WTC11 (cell line): ENCODE results near the gene PGGHG. TPM values are rescaled to one million over a fixed set of nuclear protein-coding genes. Genes with fewer than 3 reads are reported as not detected.
"Not testable (repeated sequence)": the region's sequence is repeated elsewhere in the genome, so short reads cannot be mapped to it uniquely, and the experiment has no call there.

ENCODE experiments used
- ATAC-seq: fragments of 200-7000 bp; cut with Tn5 transposase; 2 replicates; pipeline ENCODE4 v1.10.0; 2021; ENCODE audit warnings: mild to moderate bottlenecking, moderate library complexity
- CTCF ChIA-PET: fragments of 300-600 bp; sonication (Branson Sonifier 250); formaldehyde crosslinking; loops from one replicate; lab custom pipeline; 2021; ENCODE audit warnings: antibody characterized with exemption; lab: Charles Lee
- POLR2A ChIA-PET: fragments of 350-600 bp; sonication (Branson Sonifier 250); formaldehyde crosslinking; loops from one replicate; lab custom pipeline; 2021; ENCODE audit warnings: antibody characterized with exemption; lab: Charles Lee
- DNase-seq: peaks from one replicate; pipeline ENCODE4 v3.0.0; 2021; ENCODE audit warnings: low spot score
- H3K27ac Mint-ChIP-seq: 2 replicates; pipeline ENCODE4 v1.8.0; 2021; ENCODE audit warnings: mixed read lengths
- H3K27me3 Mint-ChIP-seq: 2 replicates; pipeline ENCODE4 v1.8.0; 2021; ENCODE audit warnings: low read depth, mild to moderate bottlenecking, moderate library complexity, mixed read lengths
- H3K36me3 Mint-ChIP-seq: 2 replicates; pipeline ENCODE4 v1.8.0; 2021; ENCODE audit warnings: mixed read lengths
- H3K4me1 Mint-ChIP-seq: 2 replicates; pipeline ENCODE4 v1.8.0; 2022; ENCODE audit warnings: mixed read lengths
- H3K4me3 Mint-ChIP-seq: 2 replicates; pipeline ENCODE4 v1.8.0; 2021; ENCODE audit warnings: mild to moderate bottlenecking, moderate library complexity, mixed read lengths
- H3K9me3 Mint-ChIP-seq: 2 replicates; pipeline ENCODE4 v1.8.0; 2021; ENCODE audit warnings: mixed read lengths
- FOXP1 ChIP-seq: sonication (generic); formaldehyde crosslinking; IDR thresholded peaks from 2 replicates; pipeline ENCODE4 v1.8.0; 2022; ENCODE audit warnings: missing genetic modification reagents, mild to moderate bottlenecking, moderate library complexity, borderline replicate concordance
- KAT7 ChIP-seq: sonication (generic); formaldehyde crosslinking; IDR thresholded peaks from 2 replicates; pipeline ENCODE4 v1.8.1; 2023; ENCODE audit warnings: missing genetic modification reagents, mild to moderate bottlenecking, borderline replicate concordance
- MYBL2 ChIP-seq: sonication (generic); formaldehyde crosslinking; IDR thresholded peaks from 2 replicates; pipeline ENCODE4 v1.8.1; 2023; ENCODE audit warnings: mild to moderate bottlenecking, moderate library complexity, missing genetic modification reagents
- NFE2L1 ChIP-seq: sonication (generic); formaldehyde crosslinking; IDR thresholded peaks from 2 replicates; pipeline ENCODE4 v1.8.1; 2023; ENCODE audit warnings: missing genetic modification reagents
- NR3C1 ChIP-seq: sonication (generic); formaldehyde crosslinking; conservative IDR thresholded peaks from 2 replicates; pipeline ENCODE4 v1.8.1; 2023; ENCODE audit warnings: low read depth, mild to moderate bottlenecking, missing genetic modification reagents
- SP1 ChIP-seq: sonication (generic); formaldehyde crosslinking; conservative IDR thresholded peaks from 2 replicates; pipeline ENCODE4 v1.8.1; 2022; ENCODE audit warnings: missing genetic modification reagents
- total RNA-seq: library from RNA; stranded (reverse); gene quantifications from 3 replicates; pipeline ENCODE4 v1.2.3, GENCODE V29; 2021
- TF ChIP-seq, protein P1 (sequence below): fragments of 250-450 bp; sonication (Bioruptor Pico); IDR thresholded peaks from 2 replicates; pipeline ENCODE4 v1.9.0; 2021; ENCODE audit warnings: mild to moderate bottlenecking
- TF ChIP-seq, protein P2 (sequence below): sonication (generic); formaldehyde crosslinking; IDR thresholded peaks from 2 replicates; pipeline ENCODE4 v1.8.1; 2022; ENCODE audit warnings: low read depth, missing genetic modification reagents, borderline replicate concordance
- TF ChIP-seq, protein P3 (sequence below): sonication (generic); formaldehyde crosslinking; IDR thresholded peaks from 2 replicates; pipeline ENCODE4 v1.8.1; 2022; ENCODE audit warnings: missing genetic modification reagents, borderline replicate concordance
- TF ChIP-seq, protein P4 (sequence below): sonication (generic); formaldehyde crosslinking; IDR thresholded peaks from 2 replicates; pipeline ENCODE4 v1.8.1; 2023; ENCODE audit warnings: mild to moderate bottlenecking, missing genetic modification reagents, moderate library complexity
- TF ChIP-seq, protein P5 (sequence below): sonication (generic); formaldehyde crosslinking; IDR thresholded peaks from 2 replicates; pipeline ENCODE4 v1.8.1; 2022; ENCODE audit warnings: mild to moderate bottlenecking, moderate library complexity, missing genetic modification reagents

The PGGHG gene
- total RNA-seq, 1 experiment from 2014 or later, result 74.9 TPM

DNA sequence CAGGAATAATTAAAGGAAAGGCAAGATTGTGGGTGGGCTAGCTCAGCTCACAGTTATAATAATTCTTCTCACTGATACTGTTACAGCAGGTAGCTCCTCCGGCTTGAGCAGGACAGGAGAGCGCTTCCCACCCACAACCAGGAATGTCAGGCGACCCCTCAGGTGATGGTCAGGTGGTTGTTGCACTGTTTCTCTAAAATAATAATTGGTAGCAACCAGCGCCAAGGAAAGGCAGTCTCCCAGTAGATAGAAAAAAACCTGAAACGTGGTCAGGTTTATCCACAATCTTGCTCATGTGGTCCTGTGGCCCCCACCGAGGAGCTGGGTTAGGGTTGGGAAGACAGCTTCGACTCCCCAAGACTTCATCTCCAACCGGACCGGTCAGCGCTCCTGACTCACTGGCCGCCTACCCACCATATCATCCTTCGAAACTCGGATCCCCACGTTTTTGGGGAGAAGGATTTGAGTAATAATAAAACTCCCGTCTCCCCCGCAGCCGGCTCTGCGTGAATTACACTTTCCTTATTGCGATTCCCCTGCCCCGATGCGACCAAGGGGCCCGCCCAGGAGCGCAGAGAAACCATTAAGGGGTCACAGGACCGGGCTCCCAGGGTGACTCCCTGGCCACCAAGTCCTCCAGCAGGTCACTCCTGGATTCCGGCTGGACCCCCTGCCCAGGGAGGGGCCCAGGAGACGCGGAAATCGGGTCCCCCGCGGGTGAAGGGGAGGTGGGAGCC is 28.9 kb downstream of the PGGHG start:
- TF ChIP-seq, protein P1, sequence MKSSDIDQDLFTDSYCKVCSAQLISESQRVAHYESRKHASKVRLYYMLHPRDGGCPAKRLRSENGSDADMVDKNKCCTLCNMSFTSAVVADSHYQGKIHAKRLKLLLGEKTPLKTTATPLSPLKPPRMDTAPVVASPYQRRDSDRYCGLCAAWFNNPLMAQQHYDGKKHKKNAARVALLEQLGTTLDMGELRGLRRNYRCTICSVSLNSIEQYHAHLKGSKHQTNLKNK, result 0 out of 2 replicates have a peak, but pooled peaks have one; percentile 27
- TF ChIP-seq, all 79 proteins: peak for 1; not testable (repeated sequence) for 78
- Mint-ChIP-seq H3K4me1 (peaks cover 29% of the 10 kb centered on the region), H3K4me3 (peak overlapping the region; percentile 75), H3K36me3 (peaks cover 11% of the 10 kb centered on the region), H3K27ac (peak overlapping the region; percentile 96)
- CTCF ChIA-PET, result interaction anchor here (0.7 to 3.6 kb wide), 10 partner anchors 9 to 111 kb away, joined by 3 to 34 read pairs (median 7); partner anchors contain the start of genes BET1L, IFITM2 and RIC8A
- POLR2A ChIA-PET, result interaction anchor here (0.6 to 1.1 kb wide), 3 partner anchors 10 to 22 kb away, joined by 3 to 5 read pairs (median 3); partner anchors contain the start of gene IFITM2
- ATAC-seq, H3K9me3 Mint-ChIP-seq, H3K27me3 Mint-ChIP-seq: not testable (repeated sequence)
- peak; percentile 24 for DNase-seq

DNA sequence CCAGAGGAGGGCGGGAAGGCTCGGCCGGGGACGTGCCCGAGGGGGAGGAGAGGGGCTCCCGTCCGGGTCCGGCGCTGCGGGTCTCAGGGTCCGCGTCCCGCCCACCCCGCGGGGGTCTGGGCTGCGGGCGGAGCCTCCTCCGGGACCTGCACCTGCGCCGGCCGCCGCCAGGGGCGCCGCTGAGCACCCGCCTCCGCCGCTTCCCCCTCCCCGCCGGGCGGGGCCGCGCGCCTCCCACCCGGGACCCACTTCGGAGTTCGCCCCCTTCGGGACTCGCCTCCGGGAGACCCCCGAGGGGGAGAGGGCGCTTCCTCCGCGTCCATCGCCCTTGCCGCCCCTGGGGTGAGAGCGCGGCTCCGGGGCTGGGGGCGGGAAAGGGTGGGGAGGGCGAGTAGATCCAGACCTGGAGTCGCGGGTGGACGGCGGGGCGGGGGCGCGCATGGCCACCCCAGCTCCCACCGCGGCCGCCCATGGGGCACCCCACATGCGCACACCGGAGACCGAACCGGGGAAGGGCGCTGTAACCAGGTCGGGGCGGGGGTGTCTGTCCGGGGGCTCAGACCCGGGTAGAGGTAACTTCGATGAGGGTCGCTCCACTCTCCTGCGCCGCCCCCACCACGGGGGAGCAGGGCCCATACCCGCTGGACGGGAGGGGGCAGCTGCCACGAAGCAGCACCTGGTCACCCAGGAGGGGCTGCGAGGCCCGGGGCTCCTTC is 29.6 kb downstream of the PGGHG start:
- H3K4me3 Mint-ChIP-seq, H3K27me3 Mint-ChIP-seq, DNase-seq, H3K9me3 Mint-ChIP-seq, H3K27ac Mint-ChIP-seq: not testable (repeated sequence)
- peaks cover 22% of the 10 kb centered on the region for H3K4me1 Mint-ChIP-seq
- ChIA-PET CTCF (interaction anchor here (2.3 to 3.6 kb wide), 2 partner anchors 11 to 68 kb away, joined by 13 to 34 read pairs; partner anchors contain the start of gene IFITM2), POLR2A (interaction anchor here (0.6 to 0.9 kb wide), 2 partner anchors 13 to 37 kb away, joined by 3 read pairs; no protein-coding TSS in a partner anchor)
- peaks cover 11% of the 10 kb centered on the region for H3K36me3 Mint-ChIP-seq
- peak; percentile 18 for ATAC-seq

DNA sequence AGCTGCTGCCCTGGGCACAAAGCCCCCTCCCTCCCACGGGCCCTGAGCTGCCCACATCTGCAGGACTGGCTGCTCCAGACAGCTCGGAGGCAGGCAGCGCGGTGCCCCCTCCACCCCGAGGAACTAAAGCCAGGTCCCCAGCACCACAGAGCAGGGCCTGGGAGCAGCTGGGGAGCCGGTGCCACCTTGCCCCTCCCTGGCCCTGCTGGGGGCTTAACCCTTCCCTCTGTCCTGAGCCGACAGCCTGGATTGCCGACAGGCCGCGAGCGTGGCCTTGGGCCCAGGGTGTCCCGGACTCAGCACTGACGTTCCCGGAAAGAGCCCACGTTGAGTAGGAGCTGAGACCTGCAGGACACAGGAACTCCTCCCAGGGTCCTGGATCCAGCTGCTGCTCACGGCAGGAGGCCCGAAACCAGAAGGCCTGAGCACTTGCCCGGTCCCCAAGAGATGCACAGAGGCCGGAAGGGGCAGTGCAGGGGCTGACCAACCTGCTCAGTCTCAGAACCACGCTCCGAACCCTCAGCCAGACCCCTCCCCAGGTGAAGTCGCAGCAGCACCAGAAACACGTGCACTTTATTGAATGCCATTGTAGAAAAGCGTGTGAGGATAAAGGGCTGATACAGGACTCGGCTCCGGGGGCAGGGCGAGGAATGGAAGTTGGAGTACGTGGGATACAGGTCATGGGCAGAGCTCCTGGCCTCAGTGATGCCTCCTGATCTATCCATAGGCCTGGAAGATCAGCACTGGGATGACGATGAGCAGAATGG is 30.4 kb downstream of the PGGHG start:
- CTCF ChIA-PET, result interaction anchor here (0.6 to 1.3 kb wide), 2 partner anchors 13 to 21 kb away, joined by 3 to 7 read pairs; no protein-coding TSS in a partner anchor

DNA sequence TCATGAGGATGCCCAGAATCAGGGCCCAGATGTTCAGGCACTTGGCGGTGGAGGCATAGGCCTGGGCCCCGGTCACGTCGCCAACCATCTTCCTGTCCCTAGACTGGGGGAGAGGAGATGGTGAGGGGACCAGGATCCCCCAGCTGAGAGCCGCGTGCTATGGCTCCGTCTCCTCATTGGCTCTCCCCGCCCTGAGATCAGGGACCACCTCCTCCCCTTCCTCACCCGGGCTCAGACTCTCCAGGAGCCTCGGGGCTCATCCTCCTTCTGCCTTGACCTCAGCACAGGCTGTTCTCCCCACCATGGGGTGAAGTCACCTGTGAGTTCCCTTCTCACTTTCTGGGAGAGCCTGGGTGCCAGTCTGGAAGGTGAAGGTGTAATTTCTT is 31.0 kb downstream of the PGGHG start:
- H3K27ac Mint-ChIP-seq, result peak overlapping the region; percentile 100

More for the DNA sequence above, 30.4 kb downstream of the PGGHG start:
- TF ChIP-seq KAT7 (CRISPR knock-in tag) (0 out of 2 replicates have a peak, but pooled peaks have one; percentile 37), SP1 (CRISPR knock-in tag) (0 out of 2 replicates have a peak, but pooled peaks have one; percentile 32)
- not testable (repeated sequence) for H3K36me3 Mint-ChIP-seq, DNase-seq, H3K27me3 Mint-ChIP-seq, H3K9me3 Mint-ChIP-seq
- H3K4me3 Mint-ChIP-seq, result peak overlapping the region; percentile 95
- POLR2A ChIA-PET, result interaction anchor here (0.6 to 1.3 kb wide), 4 partner anchors 10 to 36 kb away, joined by 3 to 4 read pairs (median 3); no protein-coding TSS in a partner anchor
- H3K27ac Mint-ChIP-seq, result peak overlapping the region; percentile 100
- peak; percentile 20 for ATAC-seq
- H3K4me1 Mint-ChIP-seq, result peaks cover 24% of the 10 kb centered on the region

DNA sequence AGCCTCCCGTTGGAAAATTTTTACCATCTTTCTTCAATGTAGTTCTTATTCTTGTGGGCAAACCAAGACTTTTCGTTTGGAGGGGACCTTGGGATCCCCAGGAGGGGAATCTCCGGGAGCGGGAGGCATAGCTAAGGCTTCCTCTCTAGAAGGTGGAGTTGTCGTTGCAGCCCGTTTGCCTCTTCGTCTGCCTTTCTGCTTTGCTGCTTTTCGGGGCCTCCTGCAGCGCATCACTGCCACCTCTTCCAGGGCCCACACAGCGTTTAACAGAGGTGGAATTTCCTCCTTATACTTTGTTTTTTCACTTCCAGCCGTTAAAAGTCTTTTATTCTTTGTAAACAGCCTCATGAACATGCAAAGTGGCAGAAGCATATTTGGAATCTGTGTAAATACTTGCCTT is 35.2 kb downstream of the PGGHG start:
- Mint-ChIP-seq H3K36me3 (no peaks in the 10 kb centered on the region), H3K4me3 (no peak overlapping the region), H3K9me3 (peaks cover 2% of the 10 kb centered on the region), H3K4me1 (peaks cover 34% of the 10 kb centered on the region), H3K27ac (peak overlapping the region; percentile 73; the same call in 1 of the 2 replicates)
- no peak for DNase-seq
- no peak for TF ChIP-seq FOXP1 (CRISPR knock-in tag)
- TF ChIP-seq, protein P2, sequence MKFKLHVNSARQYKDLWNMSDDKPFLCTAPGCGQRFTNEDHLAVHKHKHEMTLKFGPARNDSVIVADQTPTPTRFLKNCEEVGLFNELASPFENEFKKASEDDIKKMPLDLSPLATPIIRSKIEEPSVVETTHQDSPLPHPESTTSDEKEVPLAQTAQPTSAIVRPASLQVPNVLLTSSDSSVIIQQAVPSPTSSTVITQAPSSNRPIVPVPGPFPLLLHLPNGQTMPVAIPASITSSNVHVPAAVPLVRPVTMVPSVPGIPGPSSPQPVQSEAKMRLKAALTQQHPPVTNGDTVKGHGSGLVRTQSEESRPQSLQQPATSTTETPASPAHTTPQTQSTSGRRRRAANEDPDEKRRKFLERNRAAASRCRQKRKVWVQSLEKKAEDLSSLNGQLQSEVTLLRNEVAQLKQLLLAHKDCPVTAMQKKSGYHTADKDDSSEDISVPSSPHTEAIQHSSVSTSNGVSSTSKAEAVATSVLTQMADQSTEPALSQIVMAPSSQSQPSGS (CRISPR knock-in tag), result no peak
- TF ChIP-seq NFE2L1, result no peak
- TF ChIP-seq NR3C1 (CRISPR knock-in tag), result no peak
- TF ChIP-seq, protein P3, sequence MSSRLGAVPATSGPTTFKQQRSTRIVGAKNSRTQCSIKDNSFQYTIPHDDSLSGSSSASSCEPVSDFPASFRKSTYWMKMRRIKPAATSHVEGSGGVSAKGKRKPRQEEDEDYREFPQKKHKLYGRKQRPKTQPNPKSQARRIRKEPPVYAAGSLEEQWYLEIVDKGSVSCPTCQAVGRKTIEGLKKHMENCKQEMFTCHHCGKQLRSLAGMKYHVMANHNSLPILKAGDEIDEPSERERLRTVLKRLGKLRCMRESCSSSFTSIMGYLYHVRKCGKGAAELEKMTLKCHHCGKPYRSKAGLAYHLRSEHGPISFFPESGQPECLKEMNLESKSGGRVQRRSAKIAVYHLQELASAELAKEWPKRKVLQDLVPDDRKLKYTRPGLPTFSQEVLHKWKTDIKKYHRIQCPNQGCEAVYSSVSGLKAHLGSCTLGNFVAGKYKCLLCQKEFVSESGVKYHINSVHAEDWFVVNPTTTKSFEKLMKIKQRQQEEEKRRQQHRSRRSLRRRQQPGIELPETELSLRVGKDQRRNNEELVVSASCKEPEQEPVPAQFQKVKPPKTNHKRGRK, result no peak
- TF ChIP-seq, protein P4, sequence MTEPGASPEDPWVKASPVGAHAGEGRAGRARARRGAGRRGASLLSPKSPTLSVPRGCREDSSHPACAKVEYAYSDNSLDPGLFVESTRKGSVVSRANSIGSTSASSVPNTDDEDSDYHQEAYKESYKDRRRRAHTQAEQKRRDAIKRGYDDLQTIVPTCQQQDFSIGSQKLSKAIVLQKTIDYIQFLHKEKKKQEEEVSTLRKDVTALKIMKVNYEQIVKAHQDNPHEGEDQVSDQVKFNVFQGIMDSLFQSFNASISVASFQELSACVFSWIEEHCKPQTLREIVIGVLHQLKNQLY, result no peak
- TF ChIP-seq, protein P5, sequence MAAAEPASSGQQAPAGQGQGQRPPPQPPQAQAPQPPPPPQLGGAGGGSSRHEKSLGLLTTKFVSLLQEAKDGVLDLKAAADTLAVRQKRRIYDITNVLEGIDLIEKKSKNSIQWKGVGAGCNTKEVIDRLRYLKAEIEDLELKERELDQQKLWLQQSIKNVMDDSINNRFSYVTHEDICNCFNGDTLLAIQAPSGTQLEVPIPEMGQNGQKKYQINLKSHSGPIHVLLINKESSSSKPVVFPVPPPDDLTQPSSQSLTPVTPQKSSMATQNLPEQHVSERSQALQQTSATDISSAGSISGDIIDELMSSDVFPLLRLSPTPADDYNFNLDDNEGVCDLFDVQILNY (CRISPR knock-in tag), result no peak
- TF ChIP-seq MYBL2 (CRISPR knock-in tag), result no peak
- TF ChIP-seq, all 79 proteins: peak for 0
- no peaks in the 10 kb centered on the region for H3K27me3 Mint-ChIP-seq
- ChIA-PET CTCF (interaction anchor here (0.7 kb wide), 1 partner anchor 73 kb away, joined by 3 read pairs; no protein-coding TSS in a partner anchor), POLR2A (no interaction called here)
- ATAC-seq, result no peak

More for the DNA sequence above, 31.0 kb downstream of the PGGHG start:
- ChIA-PET CTCF (interaction anchor here (0.6 to 1.3 kb wide), 2 partner anchors 14 to 20 kb away, joined by 3 to 7 read pairs; no protein-coding TSS in a partner anchor), POLR2A (interaction anchor here (0.9 to 1.3 kb wide), 2 partner anchors 11 to 36 kb away, joined by 3 read pairs; no protein-coding TSS in a partner anchor)
- peak; percentile 6; the same call in 1 of the 2 replicates for ATAC-seq
- H3K9me3 Mint-ChIP-seq, DNase-seq, H3K27me3 Mint-ChIP-seq, H3K36me3 Mint-ChIP-seq: not testable (repeated sequence)
- Mint-ChIP-seq H3K4me1 (peaks cover 30% of the 10 kb centered on the region), H3K4me3 (peak overlapping the region; percentile 95)
